Mammary epithelial cell (primary cell): ENCODE data around the gene CERS4.

Source experiments
- EZH2 ChIP-seq: IDR thresholded peaks from 2 replicates; pipeline ENCODE4 v1.6.1; 2012; ENCODE audit warnings: low read length, inconsistent platforms, borderline replicate concordance
- TF ChIP-seq, protein P1 (sequence below), 2 donors: IDR thresholded peaks in 1 of 2; conservative IDR thresholded peaks in 1 of 2; 2 replicates each; pipeline ENCODE4 v1.5.1; 2011 to 2012; ENCODE audit warnings: inconsistent platforms in 2 of 2, low read length in 2 of 2, mild to moderate bottlenecking in 2 of 2, control low read depth in 1 of 2, low read depth in 1 of 2; ENCODE audit not compliant: insufficient read depth in 1 of 2; ENCODE audit errors: extremely low read depth in 1 of 2

DNA sequence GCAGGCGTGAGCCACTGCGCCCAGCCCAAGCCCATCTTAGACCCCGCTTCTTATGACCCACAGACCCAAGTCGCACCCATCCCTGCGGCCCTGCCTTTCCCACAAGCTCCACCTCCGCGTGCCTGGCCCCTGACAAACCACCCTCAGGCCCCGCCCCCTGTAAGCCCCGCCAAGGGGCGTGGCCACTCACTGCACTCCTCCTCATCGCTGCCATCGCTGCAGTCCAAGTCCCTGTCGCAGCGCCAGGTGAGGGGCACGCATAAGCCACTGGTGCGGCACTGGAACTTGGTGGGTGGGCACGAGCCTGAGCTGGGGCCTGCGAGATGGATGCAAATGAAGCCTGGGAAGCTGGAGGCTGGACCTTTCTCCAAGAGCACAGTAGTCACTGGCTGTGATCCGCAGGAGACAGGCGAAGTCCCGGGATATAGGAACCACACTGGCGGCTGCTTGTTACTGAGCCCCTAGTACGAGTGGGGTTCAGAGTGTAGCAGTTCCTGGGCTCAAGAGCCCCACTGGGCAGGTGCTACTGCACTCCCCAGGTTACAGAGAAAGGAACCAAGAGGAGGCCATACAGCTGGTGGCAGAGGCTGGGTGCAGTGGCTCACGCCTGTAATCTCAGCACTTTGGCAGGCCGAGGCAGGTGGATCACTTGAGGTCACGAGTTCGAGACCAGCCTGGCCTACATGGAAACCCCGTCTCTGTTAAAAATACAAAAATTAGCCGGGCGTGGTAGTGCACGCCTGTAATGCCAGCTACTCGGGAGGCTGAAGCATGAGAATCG lies 95.9 kb downstream of the CERS4 start:
- TF ChIP-seq, protein P1, sequence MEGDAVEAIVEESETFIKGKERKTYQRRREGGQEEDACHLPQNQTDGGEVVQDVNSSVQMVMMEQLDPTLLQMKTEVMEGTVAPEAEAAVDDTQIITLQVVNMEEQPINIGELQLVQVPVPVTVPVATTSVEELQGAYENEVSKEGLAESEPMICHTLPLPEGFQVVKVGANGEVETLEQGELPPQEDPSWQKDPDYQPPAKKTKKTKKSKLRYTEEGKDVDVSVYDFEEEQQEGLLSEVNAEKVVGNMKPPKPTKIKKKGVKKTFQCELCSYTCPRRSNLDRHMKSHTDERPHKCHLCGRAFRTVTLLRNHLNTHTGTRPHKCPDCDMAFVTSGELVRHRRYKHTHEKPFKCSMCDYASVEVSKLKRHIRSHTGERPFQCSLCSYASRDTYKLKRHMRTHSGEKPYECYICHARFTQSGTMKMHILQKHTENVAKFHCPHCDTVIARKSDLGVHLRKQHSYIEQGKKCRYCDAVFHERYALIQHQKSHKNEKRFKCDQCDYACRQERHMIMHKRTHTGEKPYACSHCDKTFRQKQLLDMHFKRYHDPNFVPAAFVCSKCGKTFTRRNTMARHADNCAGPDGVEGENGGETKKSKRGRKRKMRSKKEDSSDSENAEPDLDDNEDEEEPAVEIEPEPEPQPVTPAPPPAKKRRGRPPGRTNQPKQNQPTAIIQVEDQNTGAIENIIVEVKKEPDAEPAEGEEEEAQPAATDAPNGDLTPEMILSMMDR (conservative IDR thresholded peaks at IDR 0.05 in 1 of 2, IDR thresholded peaks at IDR 0.05 in 1 of 2; ENCODE audit: extremely low read depth in 1 of 2, insufficient read depth in 1 of 2, low read depth in 1 of 2, low read length in 2 of 2), result no peak
- TF ChIP-seq EZH2, result no peak
